Measurements from ENCODE around the gene FTO. TPM values are rescaled to one million over a fixed set of nuclear protein-coding genes. Genes with fewer than 3 reads are reported as not detected.

The FTO gene
- total RNA-seq, 1 donor from 2014 or later: 110 TPM

GRCh38 chr16:54153240-54153934, 449.4 kb downstream of the FTO start:
- H3K27ac Mint-ChIP-seq: no peak overlapping the region
- TF ChIP-seq, protein P1, sequence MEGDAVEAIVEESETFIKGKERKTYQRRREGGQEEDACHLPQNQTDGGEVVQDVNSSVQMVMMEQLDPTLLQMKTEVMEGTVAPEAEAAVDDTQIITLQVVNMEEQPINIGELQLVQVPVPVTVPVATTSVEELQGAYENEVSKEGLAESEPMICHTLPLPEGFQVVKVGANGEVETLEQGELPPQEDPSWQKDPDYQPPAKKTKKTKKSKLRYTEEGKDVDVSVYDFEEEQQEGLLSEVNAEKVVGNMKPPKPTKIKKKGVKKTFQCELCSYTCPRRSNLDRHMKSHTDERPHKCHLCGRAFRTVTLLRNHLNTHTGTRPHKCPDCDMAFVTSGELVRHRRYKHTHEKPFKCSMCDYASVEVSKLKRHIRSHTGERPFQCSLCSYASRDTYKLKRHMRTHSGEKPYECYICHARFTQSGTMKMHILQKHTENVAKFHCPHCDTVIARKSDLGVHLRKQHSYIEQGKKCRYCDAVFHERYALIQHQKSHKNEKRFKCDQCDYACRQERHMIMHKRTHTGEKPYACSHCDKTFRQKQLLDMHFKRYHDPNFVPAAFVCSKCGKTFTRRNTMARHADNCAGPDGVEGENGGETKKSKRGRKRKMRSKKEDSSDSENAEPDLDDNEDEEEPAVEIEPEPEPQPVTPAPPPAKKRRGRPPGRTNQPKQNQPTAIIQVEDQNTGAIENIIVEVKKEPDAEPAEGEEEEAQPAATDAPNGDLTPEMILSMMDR (IDR thresholded peaks at IDR 0.05): no peak
- TF ChIP-seq EZH2 (IDR thresholded peaks at IDR 0.05): no peak
- TF ChIP-seq EZH2phosphoT487 (IDR thresholded peaks at IDR 0.05): no peak
- H3K9me3 Mint-ChIP-seq: peaks cover 15% of the 10 kb centered on the region

GRCh38 chr16:54156349-54156748, 452.4 kb downstream of the FTO start:
- Mint-ChIP-seq H3K4me3 (no peak overlapping the region), H3K36me3 (no peaks in the 10 kb centered on the region), H3K27ac (no peak overlapping the region), H3K4me1 (peaks cover 3% of the 10 kb centered on the region), H3K9me3 (peaks cover 14% of the 10 kb centered on the region), H3K27me3 (ENCODE audit: insufficient read depth, low read depth) (peaks cover 27% of the 10 kb centered on the region)
- no peak overlapping the region for H3K4me3 ChIP-seq
- no peaks in the 10 kb centered on the region for H3K27me3 ChIP-seq
- no peaks in the 10 kb centered on the region for H3K9me3 ChIP-seq (ENCODE audit: low read depth)
- H3K27ac ChIP-seq: no peak overlapping the region
- DNase-seq (ENCODE audit: low spot score): no peak
- TF ChIP-seq EZH2 (IDR thresholded peaks at IDR 0.05): no peak
- no peak for TF ChIP-seq EZH2phosphoT487 (IDR thresholded peaks at IDR 0.05)
- TF ChIP-seq, protein P1 (IDR thresholded peaks at IDR 0.05): no peak
- no peaks in the 10 kb centered on the region for H3K79me2 ChIP-seq (ENCODE audit: low read depth)
- H3K36me3 ChIP-seq: no peaks in the 10 kb centered on the region
- H4K20me1 ChIP-seq (ENCODE audit: low read depth): no peaks in the 10 kb centered on the region
- H3K4me1 ChIP-seq: no peaks in the 10 kb centered on the region
- H2AFZ ChIP-seq (replicated peaks): no peak overlapping the region
- no peak overlapping the region for H3K9ac ChIP-seq
- no peak overlapping the region for H3K4me2 ChIP-seq
- H3F3A ChIP-seq (ENCODE audit: low read depth): no peaks in the 10 kb centered on the region

More at GRCh38 chr16:54153240-54153934, 449.4 kb downstream of the FTO start:
- Histone ChIP-seq H3K36me3 (no peaks in the 10 kb centered on the region), H3K9me3 (ENCODE audit: low read depth) (no peaks in the 10 kb centered on the region), H3K27ac (no peak overlapping the region), H3F3A (ENCODE audit: low read depth) (no peaks in the 10 kb centered on the region), H3K4me1 (no peaks in the 10 kb centered on the region), H3K4me2 (no peak overlapping the region), H3K79me2 (ENCODE audit: low read depth) (no peaks in the 10 kb centered on the region), H3K9ac (no peak overlapping the region), H3K27me3 (no peaks in the 10 kb centered on the region), H3K4me3 (no peak overlapping the region), H2AFZ (replicated peaks) (no peak overlapping the region), H4K20me1 (ENCODE audit: low read depth) (no peaks in the 10 kb centered on the region)
- no peak for DNase-seq (ENCODE audit: low spot score)
- Mint-ChIP-seq H3K4me1 (peaks cover 3% of the 10 kb centered on the region), H3K27me3 (ENCODE audit: insufficient read depth, low read depth) (peaks cover 18% of the 10 kb centered on the region), H3K36me3 (no peaks in the 10 kb centered on the region), H3K4me3 (no peak overlapping the region)

- no peaks in the 10 kb centered on the region for H4K20me1 ChIP-seq (ENCODE audit: low read depth)
- no peaks in the 10 kb centered on the region for H3K79me2 ChIP-seq (ENCODE audit: low read depth)
- TF ChIP-seq EZH2phosphoT487 (IDR thresholded peaks at IDR 0.05) (no peak), EZH2 (IDR thresholded peaks at IDR 0.05) (no peak)
- TF ChIP-seq, protein P1 (IDR thresholded peaks at IDR 0.05): no peak
- no peak overlapping the region for H3K9ac ChIP-seq
- Mint-ChIP-seq H3K27me3 (ENCODE audit: insufficient read depth, low read depth) (peaks cover 27% of the 10 kb centered on the region), H3K27ac (no peak overlapping the region), H3K36me3 (no peaks in the 10 kb centered on the region), H3K9me3 (peaks cover 14% of the 10 kb centered on the region), H3K4me1 (peaks cover 2% of the 10 kb centered on the region), H3K4me3 (no peak overlapping the region)
- no peaks in the 10 kb centered on the region for H3F3A ChIP-seq (ENCODE audit: low read depth)
- H3K36me3 ChIP-seq: no peaks in the 10 kb centered on the region
- no peaks in the 10 kb centered on the region for H3K9me3 ChIP-seq (ENCODE audit: low read depth)
- no peak overlapping the region for H2AFZ ChIP-seq (replicated peaks)
- no peak overlapping the region for H3K27ac ChIP-seq
- no peak overlapping the region for H3K4me2 ChIP-seq
- DNase-seq (ENCODE audit: low spot score): no peak
- H3K4me3 ChIP-seq: no peak overlapping the region
- no peaks in the 10 kb centered on the region for H3K27me3 ChIP-seq
- no peaks in the 10 kb centered on the region for H3K4me1 ChIP-seq
These were observed 455.0 kb downstream of the FTO start for GRCh38 chr16:54158986-54159385.
